H1 (cell line): Measurements from ENCODE around the gene NTPCR. TPM values are rescaled to one million over a fixed set of nuclear protein-coding genes. Genes with fewer than 3 reads are reported as not detected.

Source experiments
- CTCF ChIA-PET: fragments of 300-600 bp; sonication (Branson Sonifier 250); formaldehyde crosslinking; loops from one replicate; lab custom pipeline; 2021; ENCODE audit not compliant: partially characterized antibody; lab: Charles Lee
- POLR2A ChIA-PET: fragments of 300-600 bp; sonication (Branson Sonifier 250); formaldehyde crosslinking; loops from one replicate; lab custom pipeline; 2021; ENCODE audit warnings: inconsistent platforms; ENCODE audit not compliant: partially characterized antibody; lab: Charles Lee
- DNase-seq, 2 experiments: peaks; one replicate each; pipeline versions ENCODE4 v3.0.0 to v3.0.0-alpha.2; 2010 to 2022; ENCODE audit warnings: low spot score in 2 of 2, low read depth in 1 of 2, mixed read lengths in 1 of 2
- FAIRE-seq: peaks from 2 replicates; lab custom pipeline; 2011; peaks lifted over from hg19 to GRCh38; lab: Jason Lieb, UNC
- H2AFZ ChIP-seq: 2 replicates; pipeline ENCODE4 v1.8.1; 2012; ENCODE audit warnings: low read length, inconsistent platforms
- H2AK5ac ChIP-seq: 2 replicates; pipeline ENCODE4 v1.6.1; 2013; ENCODE audit warnings: low read depth, low read length
- H2BK120ac ChIP-seq: replicated peaks from 2 replicates; pipeline ENCODE3; 2013; ENCODE audit warnings: low read depth, low read length, inconsistent platforms
- H2BK12ac ChIP-seq: 2 replicates; pipeline ENCODE4 v1.6.1; 2013; ENCODE audit warnings: low read depth, low read length
- H2BK15ac ChIP-seq: 2 replicates; pipeline ENCODE4 v1.6.1; 2013; ENCODE audit warnings: low read length
- H2BK20ac ChIP-seq: 2 replicates; pipeline ENCODE4 v1.6.1; 2013; ENCODE audit warnings: low read length
- H2BK5ac ChIP-seq: 2 replicates; pipeline ENCODE4 v1.6.1; 2013; ENCODE audit warnings: low read depth, low read length
- H3K14ac ChIP-seq: 2 replicates; pipeline ENCODE4 v1.6.1; 2013; ENCODE audit warnings: inconsistent platforms; ENCODE audit not compliant: insufficient read length
- H3K18ac ChIP-seq: 2 replicates; pipeline ENCODE4 v1.6.1; 2013; ENCODE audit warnings: low read length; ENCODE audit errors: extremely low read depth
- H3K23ac ChIP-seq: 2 replicates; pipeline ENCODE4 v1.6.1; 2013; ENCODE audit warnings: inconsistent platforms; ENCODE audit not compliant: insufficient read length
- H3K23me2 ChIP-seq: 2 replicates; pipeline ENCODE4 v1.6.1; 2013; ENCODE audit warnings: low read depth, low read length
- H3K27ac ChIP-seq: 2 replicates; pipeline ENCODE4 v1.6.1; 2011; ENCODE audit warnings: low read depth, low read length, inconsistent platforms
- H3K27me3 ChIP-seq, 4 experiments: replicated peaks in 1 of 4; 1 replicate in 1 of 4; 2 replicates in 3 of 4; pipeline versions ENCODE4 v1.6.1 to v1.8.1; 2011 to 2013; ENCODE audit warnings: low read length in 3 of 4, mild to moderate bottlenecking in 3 of 4, inconsistent platforms in 2 of 4, mixed read lengths in 2 of 4, moderate library complexity in 1 of 4; ENCODE audit not compliant: control insufficient read depth in 3 of 4, insufficient read depth in 3 of 4; ENCODE audit errors: extremely low read depth in 1 of 4
- H3K36me3 ChIP-seq, 4 experiments: 2 replicates each; pipeline versions ENCODE4 v1.6.1 to v1.8.1; 2011 to 2013; ENCODE audit warnings: mild to moderate bottlenecking in 4 of 4, low read length in 3 of 4, moderate library complexity in 2 of 4, control low read depth in 1 of 4, inconsistent platforms in 1 of 4; ENCODE audit not compliant: insufficient read depth in 4 of 4, control insufficient read depth in 2 of 4
- H3K4ac ChIP-seq: replicated peaks from 2 replicates; pipeline ENCODE3; 2013; ENCODE audit warnings: low read length, low read depth, mixed read lengths, inconsistent platforms; ENCODE audit not compliant: insufficient read length
- H3K4me1 ChIP-seq, 4 experiments: replicated peaks in 1 of 4; 1 replicate in 1 of 4; 2 replicates in 3 of 4; pipeline versions ENCODE4 v1.6.1 to v1.8.1; 2011 to 2013; ENCODE audit warnings: low read length in 3 of 4, inconsistent platforms in 2 of 4, mixed read lengths in 1 of 4; ENCODE audit not compliant: insufficient read depth in 4 of 4, control insufficient read depth in 3 of 4
- H3K4me2 ChIP-seq, 2 experiments: 2 replicates each; pipeline versions ENCODE4 v1.6.1 to v1.8.1; 2011 to 2013; ENCODE audit warnings: low read depth in 2 of 2, low read length in 2 of 2, control low read depth in 1 of 2, inconsistent platforms in 1 of 2, mild to moderate bottlenecking in 1 of 2; ENCODE audit not compliant: insufficient read depth in 1 of 2
- H3K4me3 ChIP-seq, 4 experiments: fragments of 200-600, 300-600 bp in 1 of 4; sonication (generic), shearing (Covaris generic), sonication (Bioruptor Twin) in 1 of 4; 2 replicates each; pipeline versions ENCODE4 v1.5.1 to v1.8.1; 2011 to 2016; ENCODE audit warnings: low read length in 4 of 4, low read depth in 3 of 4, control low read depth in 2 of 4, inconsistent platforms in 2 of 4, mild to moderate bottlenecking in 2 of 4, mixed read lengths in 1 of 4, moderate library complexity in 1 of 4; ENCODE audit not compliant: insufficient read depth in 2 of 4; ENCODE audit errors: extremely low read depth in 1 of 4
- H3K56ac ChIP-seq: replicated peaks from 2 replicates; pipeline ENCODE3; 2013; ENCODE audit warnings: low read depth, mild to moderate bottlenecking, mixed read lengths, low read length, inconsistent platforms; ENCODE audit not compliant: insufficient read length
- H3K79me1 ChIP-seq: 2 replicates; pipeline ENCODE4 v1.6.1; 2013; ENCODE audit warnings: low read depth, low read length, control low read depth
- H3K79me2 ChIP-seq, 2 experiments: 2 replicates each; pipeline versions ENCODE4 v1.6.1 to v1.8.1; 2012 to 2013; ENCODE audit warnings: low read length in 2 of 2, mild to moderate bottlenecking in 2 of 2, inconsistent platforms in 1 of 2; ENCODE audit not compliant: insufficient read depth in 2 of 2, control insufficient read depth in 1 of 2
- H3K9ac ChIP-seq, 4 experiments: replicated peaks in 1 of 4; 1 replicate in 1 of 4; 2 replicates in 3 of 4; pipeline versions ENCODE4 v1.6.1 to v1.8.1; 2011 to 2013; ENCODE audit warnings: low read depth in 3 of 4, low read length in 3 of 4, control low read depth in 2 of 4, mild to moderate bottlenecking in 2 of 4, moderate library complexity in 2 of 4, inconsistent platforms in 1 of 4; ENCODE audit errors: extremely low read depth in 1 of 4
- H3K9me3 ChIP-seq, 2 experiments: 2 replicates each; pipeline versions ENCODE4 v1.6.1 to v1.8.1; 2012 to 2013; ENCODE audit warnings: mild to moderate bottlenecking in 2 of 2, moderate library complexity in 2 of 2, control low read depth in 1 of 2, inconsistent platforms in 1 of 2, low read depth in 1 of 2, low read length in 1 of 2, mixed read lengths in 1 of 2; ENCODE audit not compliant: insufficient read depth in 2 of 2
- H4K20me1 ChIP-seq, 2 experiments: replicated peaks in 1 of 2; 2 replicates each; pipeline versions ENCODE3 to v1.8.1; 2011 to 2013; ENCODE audit warnings: inconsistent platforms in 2 of 2, low read length in 2 of 2, mild to moderate bottlenecking in 1 of 2; ENCODE audit not compliant: insufficient read depth in 2 of 2, control insufficient read depth in 1 of 2
- H4K5ac ChIP-seq: 2 replicates; pipeline ENCODE4 v1.6.1; 2013; ENCODE audit warnings: low read length, low read depth, mixed read lengths, inconsistent platforms; ENCODE audit not compliant: insufficient read length
- H4K8ac ChIP-seq: 2 replicates; pipeline ENCODE4 v1.8.0; 2013; ENCODE audit warnings: mild to moderate bottlenecking, moderate library complexity, low read length, inconsistent platforms; ENCODE audit not compliant: insufficient read depth; ENCODE audit errors: extremely low read depth
- H4K91ac ChIP-seq: replicated peaks from 2 replicates; pipeline ENCODE3; 2013; ENCODE audit warnings: low read length, mixed read lengths, inconsistent platforms; ENCODE audit not compliant: insufficient read length
- GTF2F1 ChIP-seq: IDR thresholded peaks from 2 replicates; pipeline ENCODE4 v1.6.1; 2012; ENCODE audit warnings: low read depth, low read length, improper control_type of control experiment, borderline replicate concordance
- YY1 ChIP-seq: IDR thresholded peaks from 2 replicates; pipeline ENCODE4 v1.6.1; 2011; ENCODE audit warnings: low read depth, mild to moderate bottlenecking, low read length
- WGBS, 2 experiments: shearing (Covaris generic) in 1 of 2; methylation state at CpG; one replicate each; pipeline versions ENCODE4 v1.1.6 to v1.1.7; 2013 to 2015; ENCODE audit warnings: low lambda C conversion rate in 2 of 2, mixed read lengths in 2 of 2, inconsistent platforms in 1 of 2, low coverage in 1 of 2, missing lambda C conversion rate in 1 of 2; ENCODE audit not compliant: insufficient replicate concordance in 2 of 2, insufficient coverage in 1 of 2, insufficient read length in 1 of 2; ENCODE audit errors: extremely low coverage in 1 of 2, missing lambda C conversion rate in 1 of 2; 5-methylcytosine and 5-hydroxymethylcytosine counted together
- polyA plus RNA-seq, 7 experiments: library from polyadenylated mRNA; depleted of rRNA in 3 of 7; stranded (reverse) in 5 of 7; unstranded in 2 of 7; fragments of >200 nt in 5 of 7; fragments of 200-250 nt in 2 of 7; gene quantifications; 1 replicate in 5 of 7; 2 replicates in 1 of 7; 4 replicates in 1 of 7; pipeline versions ENCODE4 v1.2.1 to v1.2.3, GENCODE V29; 2011 to 2013; ENCODE audit warnings: missing spikeins in 2 of 7, mixed read lengths in 2 of 7
- total RNA-seq: library from RNA; stranded (reverse); fragmentation: NEBNext Ultra II Directional; extraction: Animal tissue kit (Norgen Biotek cat#: 25700); gene quantifications from 2 replicates; pipeline ENCODE4 v1.2.1, GENCODE V29; 2021
- TF ChIP-seq, protein P1 (sequence below): IDR thresholded peaks from 2 replicates; pipeline ENCODE4 v1.6.1; 2012; ENCODE audit warnings: inconsistent platforms
- TF ChIP-seq, protein P2 (sequence below): IDR thresholded peaks from 2 replicates; pipeline ENCODE4 v1.6.1; 2011; ENCODE audit warnings: low read depth, mild to moderate bottlenecking, low read length; ENCODE audit not compliant: insufficient read depth

Gene NTPCR
- total and polyA plus RNA-seq, 2 of the 8 experiments (the other 6 are each of a cell fraction or from before 2014, with no cell fraction given) = 22.6 to 73.1 TPM

DNA sequence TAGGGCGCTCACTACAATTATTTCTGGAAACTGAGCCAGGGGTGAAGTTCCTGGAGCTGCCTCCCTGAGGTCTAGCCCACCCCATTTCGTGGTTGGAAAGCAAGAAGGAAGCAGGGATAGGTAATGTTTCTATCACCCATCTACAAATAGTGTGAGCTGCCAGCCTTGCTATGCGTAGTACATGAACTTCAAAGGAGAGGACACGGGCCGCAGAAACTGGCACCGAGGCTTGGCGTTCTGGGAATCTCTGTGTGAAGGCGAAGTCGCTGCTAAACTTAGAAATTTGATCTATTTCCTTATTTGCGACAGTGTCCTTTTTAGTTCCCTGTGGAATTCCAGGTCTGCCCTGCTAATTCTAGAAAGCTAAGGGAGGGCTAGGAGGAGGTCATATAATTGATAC is 49.6 kb upstream of the NTPCR start:
- TF ChIP-seq, protein P1, sequence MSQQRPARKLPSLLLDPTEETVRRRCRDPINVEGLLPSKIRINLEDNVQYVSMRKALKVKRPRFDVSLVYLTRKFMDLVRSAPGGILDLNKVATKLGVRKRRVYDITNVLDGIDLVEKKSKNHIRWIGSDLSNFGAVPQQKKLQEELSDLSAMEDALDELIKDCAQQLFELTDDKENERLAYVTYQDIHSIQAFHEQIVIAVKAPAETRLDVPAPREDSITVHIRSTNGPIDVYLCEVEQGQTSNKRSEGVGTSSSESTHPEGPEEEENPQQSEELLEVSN = no peak
- TF ChIP-seq, protein P2, sequence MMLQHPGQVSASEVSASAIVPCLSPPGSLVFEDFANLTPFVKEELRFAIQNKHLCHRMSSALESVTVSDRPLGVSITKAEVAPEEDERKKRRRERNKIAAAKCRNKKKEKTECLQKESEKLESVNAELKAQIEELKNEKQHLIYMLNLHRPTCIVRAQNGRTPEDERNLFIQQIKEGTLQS = no peak
- TF ChIP-seq GTF2F1 = no peak
- TF ChIP-seq YY1 = no peak
- Histone ChIP-seq H4K5ac (no peak overlapping the region), H3K56ac (no peak overlapping the region), H3K14ac (no peak overlapping the region), H3K27ac (no peak overlapping the region), H2AFZ (no peak overlapping the region), H4K91ac (no peak overlapping the region), H2BK20ac (no peak overlapping the region), H2BK15ac (no peak overlapping the region), H2BK12ac (no peak overlapping the region), H4K8ac (no peak overlapping the region), H3K4ac (no peak overlapping the region), H3K79me2 (no peaks in the 10 kb centered on the region), H3K27me3 (no peaks in the 10 kb centered on the region), H3K9me3 (no peaks in the 10 kb centered on the region; a peak in 1 of 4 replicates), H3K23ac (no peak overlapping the region), H3K4me3 (no peak overlapping the region), H3K36me3 (no peaks in the 10 kb centered on the region), H4K20me1 (no peaks in the 10 kb centered on the region), H2BK5ac (no peak overlapping the region), H3K18ac (no peak overlapping the region), H2BK120ac (no peak overlapping the region), H3K23me2 (no peaks in the 10 kb centered on the region), H3K4me2 (no peak overlapping the region), H3K79me1 (no peaks in the 10 kb centered on the region), H3K4me1 (peaks cover 0 to 10% (median 4%) of the 10 kb centered on the region in 4 experiments; a peak in 5 of 7 replicates), H3K9ac (no peak overlapping the region), H2AK5ac (no peak overlapping the region)
- CTCF ChIA-PET = interaction anchor here (1.3 kb wide), 1 partner anchor 38 kb away, joined by 6 read pairs; no protein-coding TSS in a partner anchor
- WGBS, 2 experiments = 70% methylated on average over 10 of the region's 10 CpGs; no CpG with 5 or more reads in 1 of the 2 experiments
- no peak for FAIRE-seq
- POLR2A ChIA-PET = no interaction called here
- DNase-seq = no peak
